GM12872 (cell line): ENCODE data around the gene WDR73.

Experiments used
- TF ChIP-seq, protein P1 (sequence below): IDR thresholded peaks from 3 replicates; pipeline ENCODE4 v1.5.1; 2011; ENCODE audit warnings: low read depth, mild to moderate bottlenecking, low read length, moderate library complexity; ENCODE audit not compliant: insufficient read depth

WDR73 gene

DNA sequence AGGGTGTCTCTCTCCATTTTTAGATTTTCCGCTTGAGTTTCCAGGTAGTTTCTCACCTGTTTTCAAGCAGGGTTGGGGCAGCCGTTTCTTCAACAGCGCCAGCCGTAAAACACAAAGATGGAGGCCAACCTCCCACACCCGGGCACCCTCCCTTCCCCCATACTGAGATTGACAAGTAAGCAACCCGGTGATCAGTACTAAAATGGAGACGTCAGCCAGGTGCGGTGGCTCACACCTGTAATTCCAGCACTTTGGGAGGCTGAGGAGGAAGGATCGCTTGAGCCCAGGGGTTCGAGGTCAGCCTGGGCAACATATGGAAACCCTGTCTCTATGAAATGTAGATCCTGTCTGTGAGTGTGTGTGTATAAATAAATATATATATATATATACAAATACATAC is 54.2 kb downstream of the WDR73 start:
- TF ChIP-seq, protein P1, sequence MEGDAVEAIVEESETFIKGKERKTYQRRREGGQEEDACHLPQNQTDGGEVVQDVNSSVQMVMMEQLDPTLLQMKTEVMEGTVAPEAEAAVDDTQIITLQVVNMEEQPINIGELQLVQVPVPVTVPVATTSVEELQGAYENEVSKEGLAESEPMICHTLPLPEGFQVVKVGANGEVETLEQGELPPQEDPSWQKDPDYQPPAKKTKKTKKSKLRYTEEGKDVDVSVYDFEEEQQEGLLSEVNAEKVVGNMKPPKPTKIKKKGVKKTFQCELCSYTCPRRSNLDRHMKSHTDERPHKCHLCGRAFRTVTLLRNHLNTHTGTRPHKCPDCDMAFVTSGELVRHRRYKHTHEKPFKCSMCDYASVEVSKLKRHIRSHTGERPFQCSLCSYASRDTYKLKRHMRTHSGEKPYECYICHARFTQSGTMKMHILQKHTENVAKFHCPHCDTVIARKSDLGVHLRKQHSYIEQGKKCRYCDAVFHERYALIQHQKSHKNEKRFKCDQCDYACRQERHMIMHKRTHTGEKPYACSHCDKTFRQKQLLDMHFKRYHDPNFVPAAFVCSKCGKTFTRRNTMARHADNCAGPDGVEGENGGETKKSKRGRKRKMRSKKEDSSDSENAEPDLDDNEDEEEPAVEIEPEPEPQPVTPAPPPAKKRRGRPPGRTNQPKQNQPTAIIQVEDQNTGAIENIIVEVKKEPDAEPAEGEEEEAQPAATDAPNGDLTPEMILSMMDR = no peak

DNA sequence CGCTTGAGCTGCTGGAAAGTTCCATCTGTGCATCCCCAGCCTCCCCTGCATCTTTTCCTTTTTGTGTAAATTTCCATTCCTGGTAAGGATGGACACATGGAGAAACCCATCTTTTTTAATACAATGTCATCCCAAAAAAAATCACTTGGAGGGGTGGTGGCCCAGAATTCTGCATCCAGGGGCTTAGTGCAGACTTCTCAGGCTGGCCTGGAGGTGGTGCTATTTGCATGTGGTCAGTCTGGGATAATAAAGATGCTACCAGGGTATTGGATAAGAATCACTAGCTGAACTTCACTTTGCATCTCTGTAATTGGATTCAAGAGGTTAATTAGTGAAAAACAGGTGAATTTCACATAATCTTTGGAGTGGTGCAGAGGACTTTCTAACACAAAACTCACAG is 55.1 kb downstream of the WDR73 start:
- TF ChIP-seq, protein P1 = peak; percentile 57

DNA sequence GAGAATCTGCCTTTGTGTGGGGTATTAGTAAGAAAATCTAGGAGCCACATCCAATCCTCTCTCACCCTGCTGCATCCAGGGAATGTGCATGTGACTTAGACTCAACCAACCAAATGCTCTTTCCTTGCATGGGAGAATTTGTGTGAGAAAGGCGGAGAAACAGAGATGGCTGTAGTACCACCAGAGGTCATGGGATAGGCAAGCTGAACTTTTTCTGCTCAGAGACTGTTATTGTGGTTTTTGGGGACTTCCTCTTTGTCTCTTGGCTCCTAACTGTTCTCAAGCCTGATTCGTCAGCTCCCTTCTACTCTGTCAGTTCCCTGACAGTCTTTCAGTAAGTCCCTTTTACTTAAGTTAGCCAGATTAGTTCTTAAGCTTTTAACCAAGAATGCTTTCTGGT is 55.8 kb downstream of the WDR73 start:
- TF ChIP-seq, protein P1 = 0 out of 3 replicates have a peak, but pooled peaks have one; percentile 2

DNA sequence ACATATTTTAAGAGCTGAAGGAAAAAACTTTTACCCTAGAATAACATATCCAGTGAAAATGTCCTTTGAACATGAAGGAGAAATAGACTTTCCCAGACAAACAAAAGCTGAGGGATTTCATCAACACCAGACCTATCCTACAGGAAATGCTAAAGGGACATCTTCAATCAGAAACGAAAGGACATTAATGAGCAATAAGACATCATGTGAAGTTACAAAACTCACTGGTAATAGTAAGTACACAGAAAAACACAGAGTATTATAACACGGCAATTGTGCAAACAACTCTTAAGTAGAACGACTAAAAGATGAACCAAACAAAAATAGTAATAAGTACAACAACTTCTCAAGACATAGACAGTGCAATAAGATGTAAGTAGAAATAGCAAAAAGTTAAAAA is 56.8 kb downstream of the WDR73 start:
- TF ChIP-seq, protein P1 = no peak

DNA sequence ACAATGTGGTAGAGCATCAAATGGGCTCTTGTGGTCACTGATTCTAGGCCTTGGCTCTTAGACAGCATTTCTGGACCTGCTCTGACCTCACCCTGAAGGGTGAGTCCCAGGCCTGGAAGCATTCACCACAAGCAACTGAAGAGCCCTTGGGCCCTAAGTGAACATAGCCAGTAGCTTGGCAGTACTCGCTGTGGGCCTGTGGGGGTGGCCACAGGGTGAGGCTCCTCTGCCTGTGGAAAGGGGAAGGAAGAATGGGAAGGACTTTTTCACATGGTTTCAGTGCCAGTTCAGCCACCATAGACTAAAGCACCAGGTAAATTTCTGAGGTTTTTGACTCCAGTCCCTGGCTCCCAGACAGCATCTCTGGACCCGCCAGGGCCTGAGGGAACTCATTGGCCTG is 58.4 kb downstream of the WDR73 start:
- TF ChIP-seq, protein P1 = no peak

DNA sequence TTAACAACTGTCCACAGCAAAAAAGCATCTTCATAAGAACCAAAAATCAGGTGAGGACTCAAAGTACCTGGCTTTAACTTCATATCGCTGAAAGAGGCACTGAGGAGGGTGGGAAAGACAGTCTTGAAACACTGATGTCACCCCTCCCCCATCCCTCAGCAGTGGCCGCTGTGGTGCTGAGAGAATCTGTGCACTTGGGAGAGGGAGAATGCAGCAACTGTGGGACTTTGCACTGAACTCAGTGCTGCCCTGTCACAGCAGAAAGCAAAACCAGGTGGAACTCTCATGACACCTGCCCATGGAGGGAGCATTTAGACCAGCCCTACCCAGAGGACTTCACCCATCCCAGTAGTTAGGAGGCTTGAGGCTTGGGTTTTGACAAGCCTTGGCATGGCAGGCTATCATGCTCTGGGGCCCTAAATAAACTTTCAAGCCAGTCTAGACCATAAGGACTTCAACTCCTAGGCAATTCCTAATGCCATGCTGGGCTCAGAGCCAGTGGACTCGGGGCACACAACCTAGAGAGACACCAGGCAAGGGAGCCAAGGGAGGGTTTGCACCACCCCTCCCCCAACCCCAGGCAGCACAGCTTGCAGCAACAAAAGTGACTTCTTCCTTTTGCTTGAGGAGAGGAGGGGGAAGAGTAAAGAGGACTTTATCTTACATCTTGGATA is 59.3 kb downstream of the WDR73 start:
- TF ChIP-seq, protein P1 = no peak

DNA sequence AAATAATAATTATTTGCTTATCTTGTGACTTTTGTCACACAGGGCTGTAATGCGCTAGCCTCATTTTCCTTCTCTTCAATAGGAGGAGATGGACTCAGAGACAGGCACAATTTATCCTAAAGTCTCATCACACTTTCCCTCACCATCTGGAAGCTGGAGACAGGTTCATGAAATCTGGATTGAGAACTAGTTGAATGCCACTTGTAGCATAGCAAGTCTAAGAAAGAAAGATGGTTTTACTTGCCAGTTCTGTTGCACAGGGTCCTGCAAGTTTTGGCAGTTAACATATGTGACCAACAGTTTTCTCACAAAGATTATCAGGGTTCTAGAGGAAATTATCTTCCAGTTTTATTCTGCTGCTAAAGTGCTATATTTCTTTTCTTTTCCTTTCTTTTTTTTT is 62.3 kb downstream of the WDR73 start:
- TF ChIP-seq, protein P1 = no peak
